ENCODE measurements around the gene ZNF254. TPM values are rescaled to one million over a fixed set of nuclear protein-coding genes. Genes with fewer than 3 reads are reported as not detected.

Gene ZNF254
- total RNA-seq, 4 donors from 2014 or later = 9.9 to 23.3 (median 14.2) TPM

DNA sequence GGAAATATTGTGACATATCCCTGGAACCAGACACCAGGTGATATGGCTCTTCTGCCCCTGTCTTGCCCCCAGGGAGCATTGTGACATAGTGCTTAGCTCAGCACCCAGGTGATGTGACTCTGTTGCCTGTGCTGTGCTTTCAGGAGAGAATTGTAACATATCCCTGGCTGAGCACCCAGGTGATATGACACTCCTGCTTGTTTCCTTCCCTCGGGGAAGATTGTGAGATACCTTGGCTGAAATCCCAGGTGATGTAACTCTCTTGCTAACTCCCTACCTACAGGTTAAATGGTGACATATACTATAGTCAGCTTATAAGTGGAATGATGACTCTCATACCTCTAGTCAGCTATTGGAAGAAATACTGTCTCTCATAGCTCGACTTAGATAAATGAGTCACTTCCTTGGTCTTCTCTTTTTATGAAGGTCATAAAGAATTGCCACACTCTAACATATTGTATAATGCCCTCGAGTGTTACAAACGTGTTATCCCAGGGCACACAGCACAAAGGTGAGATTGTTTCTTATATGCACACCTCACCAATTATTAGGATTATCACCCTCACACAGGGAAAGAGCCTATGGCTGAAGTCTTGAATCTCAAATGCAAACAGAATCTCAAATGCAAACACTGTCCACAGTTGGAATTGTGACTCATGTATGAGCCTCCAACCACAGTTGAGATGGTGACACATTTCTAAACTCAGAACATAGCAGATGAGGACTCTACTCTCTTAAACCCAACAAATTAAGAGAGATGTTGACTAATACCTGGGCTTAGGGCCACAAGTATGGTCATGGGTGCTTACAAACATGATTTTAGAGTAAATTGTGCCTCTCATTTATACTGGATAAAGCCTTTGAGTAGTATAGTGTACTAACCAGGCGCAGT, 32.7 kb upstream of the ZNF254 start:
- WGBS = 52% methylated on average over 5 of the region's 5 CpGs
- Histone ChIP-seq H3K4me1 (peaks cover 8% of the 10 kb centered on the region), H3K27me3 (no peaks in the 10 kb centered on the region), H3K36me3 (peaks cover 81% of the 10 kb centered on the region), H3K27ac (peak overlapping the region; percentile 49), H3K9me3 (no peaks in the 10 kb centered on the region), H3K4me3 (no peak overlapping the region)
- TF ChIP-seq EP300 (IDR thresholded peaks at IDR 0.05) = no peak
- TF ChIP-seq POLR2AphosphoS5 (IDR thresholded peaks at IDR 0.05) = peak in 1 of 3 donors; percentile 17
- DNase-seq (ENCODE audit: low spot score in 2 of 2) = peak in 1 of 2 donors; percentile 65

DNA sequence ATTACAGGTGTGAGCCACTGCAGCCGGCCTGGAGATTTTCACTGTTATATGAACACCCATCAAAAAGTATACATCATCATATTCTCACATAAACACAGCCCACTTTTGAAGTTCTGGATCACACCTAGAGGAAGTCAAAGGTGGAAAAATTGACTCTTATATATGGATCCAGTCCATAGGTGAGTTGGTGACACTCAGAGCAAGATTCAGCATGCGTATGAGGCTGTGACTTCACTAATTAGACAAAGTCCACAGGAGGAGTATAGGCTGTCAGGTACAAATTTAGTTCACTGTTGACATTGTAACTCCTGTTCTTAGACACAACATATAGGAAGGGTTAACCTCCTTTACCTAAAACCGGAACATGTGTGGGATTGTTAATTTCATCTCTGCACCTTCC, 31.4 kb upstream of the ZNF254 start:
- WGBS = 87% methylated on average over 3 of the region's 3 CpGs
- DNase-seq (ENCODE audit: low spot score in 2 of 2) = no peak
- H3K36me3 ChIP-seq = peaks cover 78% of the 10 kb centered on the region
- no peak overlapping the region for H3K4me3 ChIP-seq
- no peaks in the 10 kb centered on the region for H3K27me3 ChIP-seq
- no peak overlapping the region for H3K27ac ChIP-seq
- no peak for TF ChIP-seq EP300 (IDR thresholded peaks at IDR 0.05)
- TF ChIP-seq POLR2AphosphoS5 (IDR thresholded peaks at IDR 0.05) = no peak
- TF ChIP-seq, protein P1, sequence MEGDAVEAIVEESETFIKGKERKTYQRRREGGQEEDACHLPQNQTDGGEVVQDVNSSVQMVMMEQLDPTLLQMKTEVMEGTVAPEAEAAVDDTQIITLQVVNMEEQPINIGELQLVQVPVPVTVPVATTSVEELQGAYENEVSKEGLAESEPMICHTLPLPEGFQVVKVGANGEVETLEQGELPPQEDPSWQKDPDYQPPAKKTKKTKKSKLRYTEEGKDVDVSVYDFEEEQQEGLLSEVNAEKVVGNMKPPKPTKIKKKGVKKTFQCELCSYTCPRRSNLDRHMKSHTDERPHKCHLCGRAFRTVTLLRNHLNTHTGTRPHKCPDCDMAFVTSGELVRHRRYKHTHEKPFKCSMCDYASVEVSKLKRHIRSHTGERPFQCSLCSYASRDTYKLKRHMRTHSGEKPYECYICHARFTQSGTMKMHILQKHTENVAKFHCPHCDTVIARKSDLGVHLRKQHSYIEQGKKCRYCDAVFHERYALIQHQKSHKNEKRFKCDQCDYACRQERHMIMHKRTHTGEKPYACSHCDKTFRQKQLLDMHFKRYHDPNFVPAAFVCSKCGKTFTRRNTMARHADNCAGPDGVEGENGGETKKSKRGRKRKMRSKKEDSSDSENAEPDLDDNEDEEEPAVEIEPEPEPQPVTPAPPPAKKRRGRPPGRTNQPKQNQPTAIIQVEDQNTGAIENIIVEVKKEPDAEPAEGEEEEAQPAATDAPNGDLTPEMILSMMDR (IDR thresholded peaks at IDR 0.05) = no peak
- no peak for TF ChIP-seq POLR2A (IDR thresholded peaks at IDR 0.05)
- peaks cover 8% of the 10 kb centered on the region for H3K4me1 ChIP-seq
- H3K9me3 ChIP-seq = no peaks in the 10 kb centered on the region

DNA sequence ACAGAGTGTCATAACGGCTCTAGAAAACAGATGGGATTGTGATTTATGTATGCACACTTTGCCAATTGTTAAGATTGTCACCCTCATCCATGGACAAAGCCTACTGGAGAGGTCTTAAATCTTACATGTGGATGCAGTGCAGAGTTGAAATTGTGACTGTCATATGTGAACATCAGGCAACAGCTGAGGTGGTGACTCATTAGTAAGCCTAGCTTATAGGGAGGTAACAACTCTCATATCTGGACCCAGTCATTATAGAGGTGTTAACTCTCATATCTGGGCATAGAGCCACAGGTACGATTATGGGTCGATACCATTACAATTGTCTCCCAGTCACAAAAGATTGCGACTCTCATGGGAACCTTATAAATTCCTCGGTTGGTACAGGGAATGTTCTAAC, 29.8 kb upstream of the ZNF254 start:
- no peaks in the 10 kb centered on the region for H3K9me3 ChIP-seq
- H3K27me3 ChIP-seq = no peaks in the 10 kb centered on the region
- H3K4me1 ChIP-seq = peaks cover 3% of the 10 kb centered on the region
- 81% methylated on average over 5 of the region's 5 CpGs for WGBS
- TF ChIP-seq POLR2AphosphoS5 (IDR thresholded peaks at IDR 0.05) (no peak), POLR2A (IDR thresholded peaks at IDR 0.05) (no peak), EP300 (IDR thresholded peaks at IDR 0.05) (no peak)
- TF ChIP-seq, protein P1 (IDR thresholded peaks at IDR 0.05) = no peak
- peaks cover 62% of the 10 kb centered on the region for H3K36me3 ChIP-seq
- no peak overlapping the region for H3K4me3 ChIP-seq
- H3K27ac ChIP-seq = no peak overlapping the region
- no peak for DNase-seq (ENCODE audit: low spot score in 2 of 2)

DNA sequence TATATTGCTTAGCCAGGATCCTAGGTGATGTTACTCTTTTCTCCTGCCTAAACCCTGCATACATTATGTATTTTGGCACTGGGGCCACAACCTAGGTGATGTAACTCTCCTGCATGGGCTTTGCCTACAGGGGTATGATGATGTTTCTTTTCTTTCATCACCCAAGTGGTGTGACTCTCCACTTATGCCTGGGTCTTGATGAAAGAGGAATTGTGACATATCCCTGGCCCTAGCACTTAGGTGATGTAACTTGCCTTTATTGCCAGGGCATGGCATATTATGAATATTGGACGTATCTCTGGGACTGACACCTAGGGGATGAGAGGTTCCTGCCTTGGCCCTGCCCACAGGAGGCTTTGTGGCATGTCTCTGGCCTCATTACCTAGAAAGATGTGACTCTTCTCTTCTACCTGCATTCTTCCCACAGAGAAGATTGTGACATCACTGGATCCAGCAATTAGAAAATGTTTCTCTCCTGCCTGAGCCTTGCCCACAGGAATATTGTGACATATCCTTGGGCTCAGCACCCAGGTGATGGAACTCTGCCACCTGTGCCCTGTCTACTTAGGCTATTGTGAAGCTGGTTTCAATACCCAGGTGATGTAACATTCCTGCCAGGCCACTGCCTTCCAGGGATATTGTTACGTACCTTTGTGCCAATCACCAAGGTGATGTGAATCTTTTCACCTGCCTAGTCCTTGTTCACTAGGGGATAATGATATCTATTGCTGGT, 27.3 kb upstream of the ZNF254 start:
- Histone ChIP-seq H3K4me3 (no peak overlapping the region), H3K27ac (peak overlapping the region; percentile 49), H3K4me1 (peaks cover under 1% of the 10 kb centered on the region), H3K9me3 (no peaks in the 10 kb centered on the region), H3K36me3 (peaks cover 43% of the 10 kb centered on the region), H3K27me3 (no peaks in the 10 kb centered on the region)
- TF ChIP-seq, protein P1 (IDR thresholded peaks at IDR 0.05) = no peak
- TF ChIP-seq POLR2AphosphoS5 (IDR thresholded peaks at IDR 0.05) = peak in 2 of 3 donors; percentile 11 to 37
- DNase-seq (ENCODE audit: low spot score in 2 of 2) = no peak
- 48% methylated on average over 2 of the region's 2 CpGs for WGBS

DNA sequence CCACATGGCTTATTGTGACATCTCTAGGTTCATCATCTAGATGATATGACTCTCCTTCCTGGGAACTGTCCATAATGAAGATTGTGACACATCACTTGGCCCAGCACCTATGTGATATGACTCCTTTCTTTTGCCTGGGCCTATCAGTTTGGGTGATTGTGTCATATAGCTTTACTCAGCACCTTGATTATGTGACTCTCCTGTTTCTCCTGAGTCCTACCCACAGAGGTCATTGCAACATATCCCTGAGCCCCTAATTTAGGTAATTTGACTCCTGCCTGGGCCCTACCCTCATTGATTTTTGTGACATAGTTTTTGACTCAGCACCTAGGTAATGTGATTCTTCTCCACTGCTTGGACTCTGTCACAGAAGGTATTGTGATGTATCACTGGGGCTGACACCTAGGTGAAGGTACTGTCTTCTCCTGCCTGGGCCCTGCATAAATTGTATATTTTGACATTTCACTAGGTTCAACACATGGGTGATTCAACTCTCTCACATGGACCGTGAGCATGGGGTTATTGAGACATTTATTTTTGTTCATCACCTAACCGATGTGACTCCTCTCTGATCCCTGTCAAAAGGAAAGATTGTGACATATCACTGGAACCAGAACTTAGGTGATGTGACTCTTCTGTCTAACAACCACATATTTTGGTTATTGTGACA, 26.2 kb upstream of the ZNF254 start:
- H3K4me3 ChIP-seq = no peak overlapping the region
- TF ChIP-seq POLR2A (IDR thresholded peaks at IDR 0.05) (no peak), EP300 (IDR thresholded peaks at IDR 0.05) (no peak), POLR2AphosphoS5 (IDR thresholded peaks at IDR 0.05) (no peak)
- TF ChIP-seq, protein P1 (IDR thresholded peaks at IDR 0.05) = no peak
- H3K27ac ChIP-seq = no peak overlapping the region
- H3K27me3 ChIP-seq = no peaks in the 10 kb centered on the region
- no peaks in the 10 kb centered on the region for H3K9me3 ChIP-seq
- 88% methylated on average over 2 of the region's 2 CpGs for WGBS
- no peak for DNase-seq (ENCODE audit: low spot score in 2 of 2)
- no peaks in the 10 kb centered on the region for H3K4me1 ChIP-seq
- peaks cover 42% of the 10 kb centered on the region for H3K36me3 ChIP-seq
